ELF-1 (cell line): ENCODE measurements around the gene TSN.

ENCODE experiments used
- DNase-seq: peaks from one replicate; pipeline ENCODE4 v3.0.0-alpha.2; 2016; ENCODE audit warnings: low read depth, low spot score

The TSN gene

GRCh38 chr2:121746071-121746578 lies 9.3 kb upstream of the TSN start:
- no peak for DNase-seq

GRCh38 chr2:121748202-121748601 lies 7.2 kb upstream of the TSN start:
- peak; percentile 40 for DNase-seq

- no peak for DNase-seq
Measured at GRCh38 chr2:121754851-121755236, 607 bp upstream of the TSN start.

- DNase-seq = no peak
Measured at GRCh38 chr2:121764681-121765228, 9.3 kb downstream of the TSN start.

- DNase-seq = no peak
Measured at GRCh38 chr2:121766624-121767023, 11.2 kb downstream of the TSN start.

- no peak for DNase-seq
Measured at GRCh38 chr2:121768143-121768755, 12.8 kb downstream of the TSN start.

GRCh38 chr2:121771976-121772742 lies 16.7 kb downstream of the TSN start:
- no peak for DNase-seq

GRCh38 chr2:121774235-121774634 lies 18.8 kb downstream of the TSN start:
- no peak for DNase-seq

GRCh38 chr2:121776361-121776760 lies 20.9 kb downstream of the TSN start:
- no peak for DNase-seq

GRCh38 chr2:121776885-121777698 lies 21.6 kb downstream of the TSN start:
- no peak for DNase-seq

- DNase-seq = no peak
Measured at GRCh38 chr2:121777699-121778058, 22.2 kb downstream of the TSN start.

- peak; percentile 43 for DNase-seq
Measured at GRCh38 chr2:121778741-121779487, 23.5 kb downstream of the TSN start.

GRCh38 chr2:121783180-121783579 lies 27.7 kb downstream of the TSN start:
- no peak for DNase-seq

GRCh38 chr2:121788685-121789084 lies 33.2 kb downstream of the TSN start:
- no peak for DNase-seq

GRCh38 chr2:121790276-121790956 lies 35.0 kb downstream of the TSN start:
- peak; percentile 44 for DNase-seq

- no peak for DNase-seq
Measured at GRCh38 chr2:121791290-121791689, 35.8 kb downstream of the TSN start.

GRCh38 chr2:121791801-121792221 lies 36.4 kb downstream of the TSN start:
- no peak for DNase-seq

GRCh38 chr2:121793816-121794215 lies 38.4 kb downstream of the TSN start:
- DNase-seq = no peak

GRCh38 chr2:121794233-121794632 lies 38.8 kb downstream of the TSN start:
- no peak for DNase-seq

- no peak for DNase-seq
Measured at GRCh38 chr2:121796239-121796638, 40.8 kb downstream of the TSN start.

GRCh38 chr2:121798617-121799016 lies 43.2 kb downstream of the TSN start:
- DNase-seq = no peak
